ENCODE measurements around the gene CLIC3. TPM values are rescaled to one million over a fixed set of nuclear protein-coding genes. Genes with fewer than 3 reads are reported as not detected.

Gene CLIC3
- total RNA-seq, 4 donors from 2014 or later = 0.36 TPM; not detected in 3

GRCh38 chr9:137009217-137009616, 12.8 kb upstream of the CLIC3 start:
- ATAC-seq = no peak
- peaks cover 0 to 30% of the 10 kb centered on the region in 2 donors for H3K36me3 ChIP-seq
- no peak for TF ChIP-seq CTCF (IDR thresholded peaks at IDR 0.05 in 4 of 5, conservative IDR thresholded peaks at IDR 0.05 in 1 of 5)
- no peak for TF ChIP-seq POLR2A (IDR thresholded peaks at IDR 0.05)

GRCh38 chr9:137008312-137008711, 11.9 kb upstream of the CLIC3 start:
- Histone ChIP-seq H3K9me3 (no peaks in the 10 kb centered on the region), H3K4me3 (no peak overlapping the region), H3K36me3 (peaks cover 0 to 23% of the 10 kb centered on the region in 2 donors), H3K4me1 (no peaks in the 10 kb centered on the region), H3K27ac (no peak overlapping the region), H3K27me3 (no peaks in the 10 kb centered on the region)
- no peak for DNase-seq
- intact Hi-C loops (cut with DNase I; ENCODE audit: low total_unique reads) = no loop called here
- TF ChIP-seq CTCF (IDR thresholded peaks at IDR 0.05 in 4 of 5, conservative IDR thresholded peaks at IDR 0.05 in 1 of 5) (no peak), POLR2A (IDR thresholded peaks at IDR 0.05) (no peak)
- in situ Hi-C loops (cut with MboI; ENCODE audit: low sequenced_read_pairs in 4 of 4) = no loop called here
- no peak for ATAC-seq

More at GRCh38 chr9:137009217-137009616, 12.8 kb upstream of the CLIC3 start:
- Histone ChIP-seq H3K4me3 (no peak overlapping the region), H3K9me3 (no peaks in the 10 kb centered on the region), H3K27me3 (no peaks in the 10 kb centered on the region), H3K27ac (no peak overlapping the region), H3K4me1 (no peaks in the 10 kb centered on the region)
- in situ Hi-C loops (cut with MboI; ENCODE audit: low sequenced_read_pairs in 4 of 4) (no loop called here), intact Hi-C loops (cut with DNase I; ENCODE audit: low total_unique reads) (no loop called here)
- DNase-seq = no peak

DNA sequence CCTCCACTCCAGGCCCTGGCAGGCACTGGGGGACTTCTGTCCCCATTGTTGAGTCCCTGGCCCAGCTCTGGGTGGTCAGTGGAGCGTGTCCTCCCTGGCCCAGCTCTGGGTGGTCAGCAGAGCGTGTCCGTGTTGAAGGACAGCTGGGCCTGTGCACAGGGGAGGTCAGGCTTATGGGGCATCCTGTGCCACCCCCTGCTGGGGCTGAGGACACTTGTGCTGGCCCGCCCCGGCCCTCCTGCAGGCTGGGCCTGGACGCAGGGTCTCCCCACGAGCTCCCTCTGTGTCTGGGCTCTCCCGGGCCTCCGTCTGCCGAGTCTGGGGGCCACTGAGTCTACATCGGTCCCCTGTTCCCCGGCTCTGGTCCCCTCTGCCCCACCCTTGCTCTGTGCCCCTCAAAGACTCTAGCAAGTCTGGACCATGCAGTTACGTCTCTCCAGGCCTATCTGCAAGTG, 11.5 kb upstream of the CLIC3 start:
- Histone ChIP-seq H3K9me3 (no peaks in the 10 kb centered on the region), H3K27me3 (no peaks in the 10 kb centered on the region), H3K36me3 (peaks cover 0 to 21% of the 10 kb centered on the region in 2 donors), H3K4me3 (no peak overlapping the region), H3K4me1 (no peaks in the 10 kb centered on the region), H3K27ac (no peak overlapping the region)
- in situ Hi-C loops (cut with MboI; ENCODE audit: low sequenced_read_pairs in 4 of 4) = no loop called here
- intact Hi-C loops (cut with DNase I; ENCODE audit: low total_unique reads) = no loop called here
- no peak for DNase-seq
- no peak for TF ChIP-seq CTCF (IDR thresholded peaks at IDR 0.05 in 4 of 5, conservative IDR thresholded peaks at IDR 0.05 in 1 of 5)
- no peak for TF ChIP-seq POLR2A (IDR thresholded peaks at IDR 0.05)
- no peak for ATAC-seq

- H3K9me3 ChIP-seq = no peaks in the 10 kb centered on the region
- TF ChIP-seq POLR2A (IDR thresholded peaks at IDR 0.05) (no peak), CTCF (IDR thresholded peaks at IDR 0.05 in 4 of 5, conservative IDR thresholded peaks at IDR 0.05 in 1 of 5) (no peak)
- ATAC-seq = no peak
- intact Hi-C loops (cut with DNase I; ENCODE audit: low total_unique reads) (no loop called here), in situ Hi-C loops (cut with MboI; ENCODE audit: low sequenced_read_pairs in 4 of 4) (no loop called here)
- H3K27ac ChIP-seq = no peak overlapping the region
- no peak for DNase-seq
- no peak overlapping the region for H3K4me3 ChIP-seq
- H3K27me3 ChIP-seq = no peaks in the 10 kb centered on the region
- H3K36me3 ChIP-seq = peaks cover 0 to 19% of the 10 kb centered on the region in 2 donors
- H3K4me1 ChIP-seq = no peaks in the 10 kb centered on the region
Observed at GRCh38 chr9:137007108-137007815, 10.9 kb upstream of the CLIC3 start.
